H1 (cell line): ENCODE measurements around the gene BHLHE23. TPM values are rescaled to one million over a fixed set of nuclear protein-coding genes. Genes with fewer than 3 reads are reported as not detected.

ENCODE experiments used
- RNF2 ChIP-seq: fragments of 200-900, 300-1000 bp; sonication (generic); IDR thresholded peaks from 2 replicates; pipeline ENCODE4 v1.7.1; 2016; ENCODE audit warnings: borderline replicate concordance, low read depth, mild to moderate bottlenecking, antibody characterized with exemption, low read length; ENCODE audit not compliant: poor library complexity, severe bottlenecking; ENCODE audit errors: missing control alignments
- polyA plus RNA-seq, 7 experiments: library from polyadenylated mRNA; depleted of rRNA in 3 of 7; stranded (reverse) in 5 of 7; unstranded in 2 of 7; fragments of >200 nt in 5 of 7; fragments of 200-250 nt in 2 of 7; gene quantifications; 1 replicate in 5 of 7; 2 replicates in 1 of 7; 4 replicates in 1 of 7; pipeline versions ENCODE4 v1.2.1 to v1.2.3, GENCODE V29; 2011 to 2013; ENCODE audit warnings: missing spikeins in 2 of 7, mixed read lengths in 2 of 7
- total RNA-seq: library from RNA; stranded (reverse); fragmentation: NEBNext Ultra II Directional; extraction: Animal tissue kit (Norgen Biotek cat#: 25700); gene quantifications from 2 replicates; pipeline ENCODE4 v1.2.1, GENCODE V29; 2021

The BHLHE23 gene
- total and polyA plus RNA-seq, 2 of the 8 experiments (the other 6 are each of a cell fraction or from before 2014, with no cell fraction given): 0.47 TPM; not detected in 1

- no peak for TF ChIP-seq RNF2
These were observed 19.0 kb upstream of the BHLHE23 start (continued) for GRCh38 chr20:63025534-63026331.
